ENCODE measurements around the gene DPP7.

Gene DPP7

GRCh38 chr9:137110911-137111787 lies 3.4 kb downstream of the DPP7 start:
- no peak for DNase-seq

- no peak for DNase-seq
These were observed 4.2 kb downstream of the DPP7 start for GRCh38 chr9:137110147-137110910.

- DNase-seq, result no peak
These were observed 5.0 kb downstream of the DPP7 start for GRCh38 chr9:137109250-137110146.

GRCh38 chr9:137108608-137109249 lies 5.8 kb downstream of the DPP7 start:
- DNase-seq, result no peak

- no peak for DNase-seq
These were observed 6.6 kb downstream of the DPP7 start for GRCh38 chr9:137107982-137108381.

- no peak for DNase-seq
These were observed 7.1 kb downstream of the DPP7 start for GRCh38 chr9:137107312-137107921.

- DNase-seq, result no peak
These were observed 7.8 kb downstream of the DPP7 start for GRCh38 chr9:137106662-137107250.

GRCh38 chr9:137105814-137106661 lies 8.5 kb downstream of the DPP7 start:
- no peak for DNase-seq

GRCh38 chr9:137103206-137103999 lies 11.1 kb downstream of the DPP7 start:
- DNase-seq, result no peak

GRCh38 chr9:137099231-137099630 lies 15.3 kb downstream of the DPP7 start:
- DNase-seq, result no peak

- DNase-seq, result no peak
These were observed 16.6 kb downstream of the DPP7 start for GRCh38 chr9:137097761-137098462.

GRCh38 chr9:137096785-137097546 lies 17.6 kb downstream of the DPP7 start:
- DNase-seq, result no peak

GRCh38 chr9:137095664-137096517 lies 18.6 kb downstream of the DPP7 start:
- no peak for DNase-seq

GRCh38 chr9:137089232-137089947 lies 25.1 kb downstream of the DPP7 start:
- DNase-seq, result no peak

- no peak for DNase-seq
These were observed 26.4 kb downstream of the DPP7 start for GRCh38 chr9:137088121-137088520.

GRCh38 chr9:137087409-137087925 lies 27.1 kb downstream of the DPP7 start:
- no peak for DNase-seq
